Fibroblast of skin of right biceps (primary cell): ENCODE data around the gene HSD3B7.

Experiments
- DNase-seq: peaks from one replicate; pipeline ENCODE4 v3.0.0-alpha.2; 2013

HSD3B7 gene

DNA sequence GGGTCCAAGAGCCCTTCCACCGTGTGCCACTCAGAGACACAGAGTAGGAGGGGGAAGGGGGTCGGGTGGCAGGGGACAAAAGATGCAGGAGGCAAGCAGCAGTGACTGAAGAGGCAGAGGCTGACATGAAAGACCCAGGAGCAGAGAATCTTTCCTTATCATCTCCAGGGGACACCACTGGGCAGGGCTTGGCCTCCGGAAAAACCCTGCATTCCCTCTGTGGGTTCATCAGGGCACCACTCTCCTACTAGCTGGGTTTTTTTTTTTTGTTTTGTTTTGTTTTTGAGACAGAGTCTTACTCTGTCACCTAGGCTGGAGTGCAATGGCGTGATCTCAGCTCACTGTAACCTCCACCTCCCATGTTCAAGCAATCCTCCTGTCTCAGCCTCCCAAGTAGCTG is 46.3 kb downstream of the HSD3B7 start:
- no peak for DNase-seq

DNA sequence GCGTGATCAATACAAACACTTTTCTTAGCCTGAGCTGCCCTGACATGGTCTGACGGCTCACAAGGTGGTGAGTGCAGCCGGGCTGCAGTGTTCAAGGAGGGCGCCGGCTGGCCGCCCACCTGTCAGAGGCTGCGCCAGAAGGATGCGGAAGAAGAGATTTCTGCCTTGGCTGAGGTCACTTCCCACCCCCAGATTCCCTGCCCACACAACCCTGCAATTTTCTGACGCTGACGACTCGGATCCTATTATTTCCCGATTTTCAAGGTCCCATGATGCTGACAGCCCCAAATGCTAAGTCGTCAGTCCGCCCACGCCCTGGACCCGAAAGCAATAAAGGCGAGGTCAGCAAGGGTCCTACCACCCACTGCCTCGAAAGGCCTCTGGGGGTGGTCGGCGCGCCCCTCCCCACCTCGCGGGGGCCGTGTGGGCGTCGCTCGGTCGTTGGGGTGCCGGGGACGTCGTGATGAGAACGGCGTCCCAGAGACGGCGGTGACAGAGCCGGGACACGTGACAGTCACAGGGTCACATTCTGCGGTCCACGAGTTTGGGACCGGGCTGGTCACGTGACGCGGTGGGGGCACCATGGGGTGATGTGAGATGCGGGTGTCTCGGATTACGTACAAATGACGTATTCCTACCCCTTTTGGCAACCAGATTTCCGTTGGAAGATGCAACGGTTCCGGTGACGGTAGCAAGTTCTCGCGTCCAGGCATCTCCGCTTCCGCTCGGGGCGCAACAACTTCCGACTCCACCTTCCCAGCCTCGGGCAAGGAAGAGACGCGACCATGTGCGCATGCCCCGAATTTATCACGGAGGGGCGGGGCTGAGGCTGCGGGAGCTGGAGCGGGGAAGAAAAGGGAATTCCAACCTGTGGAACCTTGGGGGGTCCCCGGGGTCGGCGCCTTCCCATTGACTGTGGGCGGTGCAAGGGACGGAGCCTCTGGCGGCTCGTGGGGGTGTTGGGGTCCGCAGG is 48.0 kb downstream of the HSD3B7 start, which contains the start of gene STX4:
STX4 (plus strand) TSS at position 823 of the 973 bp plus-strand sequence. CDS start 248 bp downstream, outside the sequence.
- peak; percentile 97 for DNase-seq

DNA sequence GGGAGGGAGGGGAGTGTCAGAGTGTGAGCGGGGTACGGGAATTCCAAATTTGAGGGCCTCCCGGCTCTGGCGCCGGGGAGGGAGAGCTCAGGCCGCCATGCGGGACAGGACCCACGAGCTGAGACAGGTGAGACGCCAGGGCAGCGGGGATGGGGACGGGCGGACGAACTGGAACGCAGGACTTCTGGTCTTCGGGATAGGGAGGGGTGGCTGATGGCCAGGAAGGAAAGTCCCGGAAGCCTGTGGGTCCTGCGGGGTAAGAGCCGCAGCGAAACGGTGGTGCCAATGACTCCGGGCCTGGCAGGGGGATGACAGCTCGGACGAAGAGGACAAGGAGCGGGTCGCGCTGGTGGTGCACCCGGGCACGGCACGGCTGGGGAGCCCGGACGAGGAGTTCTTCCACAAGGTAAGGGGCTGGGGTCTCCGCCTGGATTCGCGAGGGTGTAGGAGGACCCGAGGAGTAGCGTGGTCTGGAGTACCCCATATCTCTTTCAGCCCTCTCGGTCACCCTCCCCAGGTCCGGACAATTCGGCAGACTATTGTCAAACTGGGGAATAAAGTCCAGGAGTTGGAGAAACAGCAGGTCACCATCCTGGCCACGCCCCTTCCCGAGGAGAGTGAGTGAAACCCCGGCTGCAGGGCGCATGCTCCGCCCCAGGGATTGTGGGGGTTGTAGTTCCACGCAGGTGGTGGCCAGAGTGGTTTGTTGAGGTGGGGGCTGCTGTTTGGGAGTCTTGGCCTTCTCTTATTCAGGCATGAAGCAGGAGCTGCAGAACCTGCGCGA is 48.9 kb downstream of the HSD3B7 start:
- DNase-seq, result peak; percentile 77

DNA sequence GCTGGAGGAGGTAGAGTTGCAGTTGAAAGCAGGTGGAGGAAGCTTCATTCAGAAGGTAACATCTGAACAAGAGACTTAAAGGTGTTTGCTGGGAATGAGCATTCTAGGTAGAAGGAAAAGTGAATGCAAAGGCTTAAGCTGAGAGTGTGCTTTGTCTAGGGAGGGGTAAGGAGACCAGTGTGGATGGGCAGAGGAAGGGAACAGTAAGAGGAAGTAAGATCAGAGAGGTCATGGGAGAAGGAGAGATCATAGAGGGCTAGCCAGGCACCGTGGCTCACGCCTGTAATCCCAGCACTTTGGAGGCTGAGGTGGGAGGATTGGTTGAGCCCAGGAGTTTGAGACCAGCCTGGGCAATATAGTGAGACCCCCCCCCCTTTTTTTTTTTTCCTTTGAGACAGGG is 51.7 kb downstream of the HSD3B7 start:
- no peak for DNase-seq
